HG02840 (cell line): ENCODE results near the gene UGT2B28.
"Not testable (repeated sequence)": the region's sequence is repeated elsewhere in the genome, so short reads cannot be mapped to it uniquely, and the experiment has no call there.

Experiments
- ATAC-seq: cut with Tn5 transposase; IDR thresholded peaks from one replicate; pipeline ENCODE4 v1.9.1; 2021; ENCODE audit warnings: mild to moderate bottlenecking, moderate library complexity, moderate number of reproducible peaks; ENCODE audit not compliant: unreplicated experiment, low FRiP score

The UGT2B28 gene

GRCh38 chr4:69343114-69343513 is 62.8 kb downstream of the UGT2B28 start:
- not testable (repeated sequence) for ATAC-seq

GRCh38 chr4:69343558-69344420 is 63.5 kb downstream of the UGT2B28 start:
- not testable (repeated sequence) for ATAC-seq
